Right ventricle myocardium superior (tissue), 1 donor: ENCODE results near the gene POU3F1. TPM values are rescaled to one million over a fixed set of nuclear protein-coding genes. Genes with fewer than 3 reads are reported as not detected.
A peak's percentile ranks its signal among the peaks of the same experiment; 100 is the strongest.
"Not testable (repeated sequence)": the region's sequence is repeated elsewhere in the genome, so short reads cannot be mapped to it uniquely, and the experiment has no call there.

Source experiments
- ATAC-seq: fragments of 200-7000 bp; cut with Tn5 transposase; one replicate; pipeline ENCODE4 v1.9.1; 2020; ENCODE audit warnings: mild to moderate bottlenecking; ENCODE audit not compliant: poor library complexity
- DNase-seq: peaks from one replicate; pipeline ENCODE4 v3.0.0-alpha.2; 2020
- intact Hi-C: fragments of 100-400 bp; cut with DNase I; formaldehyde crosslinking; loops from one replicate; pipeline ENCODE4 v1.11.2; 2022
- total RNA-seq: library from RNA; stranded (reverse); fragmentation: NEBNext Ultra II Directional; extraction: Animal tissue kit (Norgen Biotek cat#: 25700); gene quantifications from one replicate; pipeline ENCODE4 v1.2.1, GENCODE V29; 2021
- donor health status: DM: no; HTN: yes; CAD: no; lungs with severe emphysema.

The POU3F1 gene
- total RNA-seq, 1 donor from 2014 or later = 0.16 TPM

DNA sequence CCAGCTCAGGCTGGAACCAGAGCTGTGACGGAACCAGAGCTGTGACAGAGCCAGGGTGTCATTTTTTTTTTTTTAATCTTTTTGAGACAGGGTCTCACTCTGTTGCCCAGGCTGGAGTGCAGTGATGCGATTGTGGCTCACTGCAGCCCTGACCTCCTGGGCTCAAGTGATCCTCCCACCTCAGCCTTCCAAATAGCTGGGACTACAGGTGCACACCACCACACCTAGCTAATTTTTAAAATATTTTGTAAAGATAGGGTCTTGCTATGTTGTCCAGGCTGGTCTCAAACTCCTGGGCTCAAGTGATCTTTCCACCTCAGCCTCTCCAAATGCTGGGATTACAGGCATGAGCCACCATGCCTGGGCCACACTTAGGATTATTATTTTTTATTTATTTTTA is 13.6 kb downstream of the POU3F1 start:
- intact Hi-C loops, DNase-seq, ATAC-seq: not testable (repeated sequence)

DNA sequence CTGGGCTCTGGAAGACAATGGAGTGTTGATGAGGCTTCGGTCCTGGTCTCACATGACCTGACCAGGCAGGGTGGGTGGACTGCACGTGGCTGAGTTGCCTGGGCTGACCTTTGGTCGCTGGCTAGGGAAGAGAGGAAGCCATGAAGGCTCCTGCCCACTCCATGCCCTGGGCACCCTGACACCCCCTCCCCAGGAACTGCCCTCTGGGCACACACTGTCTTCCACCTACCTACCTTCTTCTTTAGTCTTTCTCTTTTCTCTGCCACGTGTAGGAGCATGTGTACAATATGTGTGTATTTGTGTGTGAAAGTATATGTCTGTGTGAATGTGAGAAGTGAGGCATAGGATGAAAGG is 15.1 kb downstream of the POU3F1 start:
- intact Hi-C loops = no loop called here
- DNase-seq (no peak), ATAC-seq (no peak)

DNA sequence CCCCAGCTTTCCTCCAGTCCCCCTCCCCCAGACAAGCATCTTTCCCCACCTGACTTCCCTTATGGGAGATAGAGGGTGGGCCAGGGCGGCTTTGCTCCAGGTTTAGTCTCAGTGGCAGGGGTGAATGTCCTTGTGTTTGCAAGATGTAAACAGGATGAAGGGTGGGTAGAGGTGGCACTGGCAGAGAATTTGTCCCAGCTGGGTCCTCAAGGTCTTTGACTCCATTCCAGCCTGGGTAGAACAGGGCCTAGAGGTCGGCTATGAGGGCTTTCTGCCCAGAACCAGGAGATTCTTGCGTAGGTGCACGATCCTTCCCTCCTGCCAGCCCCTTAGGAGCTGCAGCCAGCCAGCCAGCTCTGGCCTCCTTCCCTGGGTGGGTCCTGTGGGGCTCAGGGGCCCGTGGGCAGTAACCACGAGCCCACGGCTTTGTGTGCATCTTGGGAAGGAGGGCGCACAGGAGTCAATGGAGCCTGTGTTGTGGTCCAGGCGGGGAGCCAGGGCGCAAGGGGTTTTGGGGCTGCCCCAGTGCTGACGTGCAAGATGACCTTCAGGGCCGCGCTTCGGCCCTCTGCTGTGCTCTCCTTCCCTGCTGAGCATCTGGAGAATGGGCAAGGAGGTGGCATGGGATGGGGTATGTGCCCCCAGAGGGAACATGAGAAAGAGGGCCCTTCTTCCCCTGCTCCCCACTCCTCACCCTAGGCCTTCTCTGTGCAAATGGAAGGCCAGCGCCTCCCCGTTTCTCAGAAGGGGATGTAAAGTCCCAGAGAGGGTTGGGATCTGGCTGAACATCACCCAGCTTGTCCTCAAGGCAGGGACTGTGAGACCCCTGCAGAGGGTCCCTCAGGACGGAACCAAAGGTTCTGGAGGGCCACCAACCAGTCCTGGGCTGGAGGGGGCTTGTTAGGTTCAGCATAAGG is 15.7 kb downstream of the POU3F1 start:
- ATAC-seq (peak; percentile 14), DNase-seq (no peak)
- intact Hi-C loops = no loop called here

DNA sequence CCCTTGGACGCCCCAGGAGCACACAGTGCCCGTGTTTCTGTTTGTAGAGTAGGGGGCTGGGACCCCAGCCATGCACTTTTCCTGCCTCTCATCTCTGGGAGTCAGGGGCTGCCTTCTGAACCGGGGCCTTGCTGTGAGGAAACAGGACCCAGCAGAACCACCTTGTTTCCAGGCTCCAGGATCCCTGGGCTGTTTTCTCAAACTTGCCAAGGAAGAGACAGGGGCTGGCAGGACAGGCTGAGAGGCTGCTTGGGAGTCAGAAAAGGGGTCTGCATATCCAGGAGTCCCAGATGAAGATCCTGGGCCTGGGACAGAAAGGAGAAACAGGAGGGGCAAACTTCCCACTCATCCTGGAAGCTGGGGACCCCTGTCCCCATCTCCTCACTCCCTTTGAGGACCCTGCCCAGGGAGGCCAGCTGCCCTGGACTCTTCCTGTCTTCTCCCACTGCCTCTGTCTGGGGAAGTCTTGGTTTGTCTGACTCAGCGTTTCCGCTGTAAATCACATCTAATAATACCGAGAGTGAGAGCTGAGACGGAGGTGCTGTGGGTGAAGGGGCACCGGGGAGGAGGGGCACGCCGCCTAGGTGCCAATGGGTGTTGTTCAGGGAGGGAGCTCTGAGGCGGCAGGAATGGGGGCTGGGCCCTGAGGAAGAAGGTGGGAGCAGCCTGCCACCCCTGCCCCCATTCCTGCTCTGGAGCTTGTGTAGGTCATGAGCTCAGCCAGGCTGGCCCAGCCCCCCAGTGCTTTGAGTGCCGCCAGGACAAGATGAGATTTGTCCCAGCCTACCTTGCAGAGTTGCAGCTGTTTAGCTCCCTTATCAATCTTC is 16.7 kb downstream of the POU3F1 start:
- DNase-seq (peak; percentile 69), ATAC-seq (peak; percentile 71)
- intact Hi-C loops = loop anchor here (5.0 kb wide), 1 partner anchor 807 kb away; no protein-coding TSS in a partner anchor

DNA sequence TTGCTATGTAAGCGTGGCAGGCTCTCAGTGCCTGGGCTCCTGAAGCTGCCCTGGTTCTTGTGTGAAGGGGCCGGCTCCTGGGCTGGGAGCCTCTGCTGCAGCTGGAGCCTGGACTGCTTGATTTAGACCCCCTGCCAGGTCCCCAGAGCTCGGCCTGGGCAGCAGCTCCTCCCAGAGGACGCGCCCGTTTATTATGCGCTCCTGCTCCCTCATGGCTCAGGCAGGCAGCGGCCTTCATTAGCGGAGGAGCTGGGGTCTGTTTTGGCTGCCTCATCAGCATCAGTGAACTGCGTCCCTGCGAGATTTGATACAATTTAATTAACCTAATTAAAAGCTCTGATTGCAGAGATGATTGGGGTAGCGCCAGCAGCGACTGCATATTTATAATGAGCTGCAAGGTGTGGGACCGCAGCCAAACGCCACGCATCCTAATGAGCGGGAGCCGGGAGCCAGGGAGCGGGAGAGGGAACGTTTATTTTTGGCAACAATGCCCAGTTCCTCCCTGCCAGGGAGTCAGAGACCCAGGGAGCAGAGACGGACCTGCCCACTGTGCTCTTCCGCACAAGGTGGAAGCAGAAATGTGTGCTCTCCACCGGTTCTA is 17.4 kb downstream of the POU3F1 start:
- no peak for DNase-seq
- peak; percentile 69 for ATAC-seq
- intact Hi-C loops = loop anchor here (5.0 kb wide), 1 partner anchor 808 kb away; no protein-coding TSS in a partner anchor

DNA sequence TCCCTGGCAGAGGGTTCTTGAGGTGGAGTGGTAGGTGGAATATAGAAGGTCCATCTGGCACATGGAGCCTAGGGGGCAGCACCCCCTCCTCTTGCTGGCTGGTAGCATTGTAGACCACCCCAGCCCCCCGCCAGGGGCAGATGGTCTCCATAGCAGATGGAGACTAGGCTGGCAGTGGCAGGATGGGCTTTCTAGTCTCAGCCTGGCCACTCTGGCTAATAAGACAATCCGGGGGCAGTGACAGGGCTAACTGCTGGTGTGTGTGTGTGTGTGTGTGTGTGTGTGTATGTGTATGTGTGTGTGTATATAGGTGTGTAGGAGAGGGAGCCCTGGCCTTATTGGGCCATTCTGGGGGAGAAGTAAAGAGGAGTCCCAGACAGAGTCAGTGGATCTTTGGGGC is 17.9 kb downstream of the POU3F1 start:
- intact Hi-C loops = loop anchor here (5.0 kb wide), 1 partner anchor 809 kb away; no protein-coding TSS in a partner anchor
- no peak for ATAC-seq
- no peak for DNase-seq

DNA sequence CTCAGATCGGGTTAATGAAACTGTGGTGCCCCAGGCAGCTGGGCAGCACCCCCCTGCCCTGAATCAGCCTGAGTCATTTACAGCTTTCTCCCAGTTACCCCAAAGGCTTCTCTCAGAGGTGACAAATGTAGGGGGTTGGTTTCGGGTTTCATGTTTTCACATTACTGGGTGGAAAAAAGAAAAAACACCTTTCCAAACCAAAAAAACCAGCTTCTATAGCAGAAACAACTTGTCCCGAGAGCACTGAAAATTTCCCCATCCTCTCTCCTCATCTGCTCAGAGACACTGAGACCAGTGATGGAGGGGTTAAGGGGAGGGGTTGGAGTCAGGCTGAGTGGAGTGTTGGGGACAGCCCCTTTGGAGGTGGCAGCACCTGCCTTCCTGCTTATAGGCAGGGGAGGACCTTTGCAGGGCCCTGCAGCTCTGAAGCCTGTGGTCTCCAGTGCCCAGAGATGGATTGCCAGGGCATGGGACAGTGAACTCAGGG is 18.4 kb downstream of the POU3F1 start:
- DNase-seq = no peak
- ATAC-seq = no peak
- intact Hi-C loops = loop anchor here (5.0 kb wide), 1 partner anchor 809 kb away; no protein-coding TSS in a partner anchor

DNA sequence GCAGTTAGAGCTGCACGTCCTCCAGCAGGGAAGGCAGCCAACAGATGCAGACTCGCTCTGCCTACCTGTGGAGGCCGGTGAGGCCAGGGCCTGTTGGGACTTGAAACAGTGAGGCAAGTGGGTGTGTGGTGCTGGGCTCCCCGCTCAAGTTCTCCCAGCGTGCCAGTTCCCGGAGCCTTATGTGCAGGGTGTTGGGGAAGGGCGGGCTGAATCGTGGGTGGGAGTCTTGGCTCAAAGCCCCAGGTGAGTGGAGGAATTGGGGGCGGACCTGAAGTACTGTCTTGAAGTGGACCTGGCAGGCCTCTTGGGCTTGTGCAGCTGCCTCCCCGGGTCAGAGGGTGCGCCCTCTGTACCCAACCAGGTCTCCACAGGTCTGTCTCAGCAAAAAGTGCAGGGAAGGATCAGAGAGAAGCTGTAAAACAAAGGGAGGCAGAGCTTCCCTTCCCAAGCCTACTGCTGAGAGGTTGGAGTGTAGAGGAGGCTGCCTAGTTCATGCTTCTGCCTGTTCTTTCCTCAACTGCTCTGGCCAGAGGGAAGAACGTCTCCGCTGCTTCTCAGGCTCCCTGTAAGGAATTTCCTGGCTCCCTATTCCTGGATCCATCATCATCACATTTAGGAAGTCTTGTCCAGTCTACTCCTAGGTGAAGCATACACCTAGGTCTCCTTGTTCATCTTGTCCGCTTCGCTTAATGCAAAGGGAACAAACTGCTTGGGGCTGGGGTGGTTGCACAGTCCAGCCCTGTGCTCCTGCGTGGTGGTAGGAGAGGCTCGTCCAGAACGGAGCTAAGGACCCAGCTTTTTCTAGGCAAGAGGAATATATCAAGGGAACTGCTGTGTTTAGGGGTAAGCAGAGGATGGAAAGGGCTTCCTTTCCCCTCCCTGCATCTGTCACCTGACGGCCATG is 19.1 kb downstream of the POU3F1 start:
- intact Hi-C loops = loop anchor here (5.0 kb wide), 1 partner anchor 810 kb away; no protein-coding TSS in a partner anchor
- DNase-seq (peak; percentile 26), ATAC-seq (no peak)

DNA sequence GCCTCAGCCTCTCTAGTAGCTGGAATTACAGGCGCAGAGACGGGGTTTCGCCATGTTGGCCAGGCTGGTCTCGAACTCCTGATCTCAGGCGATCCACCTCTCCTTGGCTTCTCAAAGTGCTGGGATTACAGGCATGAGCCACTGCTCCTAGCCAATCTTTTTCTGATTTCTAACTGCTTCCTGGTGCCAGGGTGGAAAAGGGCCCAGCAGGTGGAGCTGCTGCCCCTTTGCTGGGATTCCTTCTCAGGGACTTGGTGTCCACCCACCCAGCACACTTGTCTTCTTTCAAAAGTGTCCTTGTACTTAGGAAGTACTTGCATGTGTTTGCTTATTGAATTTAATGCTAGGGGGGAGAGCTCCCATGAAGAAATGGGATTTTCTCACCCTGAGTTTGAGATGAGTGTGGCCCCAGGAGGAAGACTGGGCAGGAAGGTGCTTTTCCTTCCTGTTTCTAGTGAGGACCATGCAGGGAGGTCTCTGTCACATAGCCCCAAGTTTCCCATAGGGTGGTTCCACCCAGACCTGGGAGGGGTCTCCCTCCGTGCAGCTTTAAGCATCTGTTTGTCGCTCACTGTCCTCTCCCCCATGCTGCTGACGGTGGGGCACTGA is 19.9 kb downstream of the POU3F1 start:
- intact Hi-C loops = loop anchor here (5.0 kb wide), 1 partner anchor 811 kb away; no protein-coding TSS in a partner anchor
- no peak for ATAC-seq
- peak; percentile 60 for DNase-seq

DNA sequence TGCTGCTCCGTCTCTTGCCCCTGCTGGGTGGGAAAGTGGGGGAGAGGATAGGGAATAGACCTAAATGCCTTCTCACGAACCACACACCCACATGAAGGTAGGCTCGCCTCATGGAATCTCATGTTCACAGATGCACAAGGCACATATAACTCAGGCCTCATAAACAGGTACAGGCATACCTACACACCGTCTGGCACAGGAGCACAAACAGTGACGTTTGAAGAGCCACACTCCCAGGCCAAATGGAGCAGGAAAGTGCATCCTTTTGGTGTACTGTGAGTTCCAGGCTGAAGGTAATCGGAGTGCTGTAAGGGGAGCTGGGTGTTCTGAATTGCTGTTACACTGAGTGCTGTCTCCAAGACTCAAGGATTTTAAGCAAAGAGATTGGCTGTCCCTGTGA is 20.9 kb downstream of the POU3F1 start:
- DNase-seq (no peak), ATAC-seq (no peak)
- intact Hi-C loops = loop anchor here (5.0 kb wide), 1 partner anchor 812 kb away; no protein-coding TSS in a partner anchor

DNA sequence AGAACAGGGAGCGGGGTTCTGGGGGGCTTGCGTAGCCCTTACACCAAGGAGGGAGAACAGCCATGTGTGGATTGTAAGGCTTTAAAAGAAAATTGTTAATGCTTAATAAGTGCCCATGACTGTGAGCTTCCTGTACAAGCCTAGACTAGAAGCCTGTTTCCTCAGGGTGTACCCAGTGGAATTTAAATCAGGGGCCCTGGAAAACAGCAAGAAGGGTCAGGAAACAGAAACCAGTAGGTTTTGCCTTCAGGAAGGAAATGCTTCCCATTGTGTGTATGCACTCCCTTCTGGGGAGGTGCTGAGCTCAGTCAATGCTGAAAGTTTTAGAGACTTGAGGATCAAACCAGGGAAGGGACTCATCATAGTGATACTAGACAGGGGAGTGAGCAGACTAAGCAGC is 21.4 kb downstream of the POU3F1 start:
- intact Hi-C loops = loop anchor here (5.0 kb wide), 1 partner anchor 812 kb away; no protein-coding TSS in a partner anchor

DNA sequence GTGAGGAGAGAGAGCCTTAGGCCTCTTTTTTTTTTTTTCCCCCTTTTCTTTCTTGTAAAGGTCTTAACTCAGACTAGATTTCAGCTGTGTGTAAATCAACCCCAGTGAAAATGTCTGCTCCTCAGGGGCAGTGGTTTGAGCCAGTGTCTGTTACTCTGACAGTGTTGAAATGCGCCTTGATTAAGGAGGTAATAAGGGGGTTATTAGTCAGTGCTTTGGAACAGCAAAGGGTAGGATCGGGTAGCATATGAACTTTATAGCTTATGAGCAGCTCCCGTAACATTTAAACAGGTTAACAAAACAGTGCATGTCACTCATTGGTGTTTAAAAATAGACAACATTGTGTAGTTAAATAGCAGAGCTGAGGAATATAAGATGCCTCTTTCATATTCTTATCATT is 23.8 kb downstream of the POU3F1 start:
- ATAC-seq = no peak
- no peak for DNase-seq
- intact Hi-C loops = no loop called here

More for the DNA sequence above, 21.4 kb downstream of the POU3F1 start:
- DNase-seq (no peak), ATAC-seq (no peak)

DNA sequence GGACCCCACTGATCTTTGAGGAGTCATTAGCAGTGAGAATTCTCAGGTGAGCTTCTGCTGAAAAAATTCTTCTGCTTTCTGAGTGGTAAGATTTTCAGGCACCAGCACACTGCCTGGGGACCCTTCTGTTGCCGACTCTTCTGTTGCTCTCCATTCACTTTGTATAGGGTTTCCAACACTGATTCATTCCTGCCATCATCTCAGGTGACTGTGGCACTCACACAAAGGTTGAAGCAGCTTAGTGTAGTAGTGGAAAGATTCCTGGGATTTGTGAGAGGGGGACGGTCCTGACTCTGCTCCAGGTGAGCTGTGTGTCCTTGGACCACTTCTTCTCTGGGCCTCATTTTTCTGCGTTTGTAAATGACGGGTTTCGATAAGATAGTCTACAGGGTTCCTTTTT is 24.6 kb downstream of the POU3F1 start:
- no peak for DNase-seq
- intact Hi-C loops = no loop called here
- ATAC-seq = no peak

DNA sequence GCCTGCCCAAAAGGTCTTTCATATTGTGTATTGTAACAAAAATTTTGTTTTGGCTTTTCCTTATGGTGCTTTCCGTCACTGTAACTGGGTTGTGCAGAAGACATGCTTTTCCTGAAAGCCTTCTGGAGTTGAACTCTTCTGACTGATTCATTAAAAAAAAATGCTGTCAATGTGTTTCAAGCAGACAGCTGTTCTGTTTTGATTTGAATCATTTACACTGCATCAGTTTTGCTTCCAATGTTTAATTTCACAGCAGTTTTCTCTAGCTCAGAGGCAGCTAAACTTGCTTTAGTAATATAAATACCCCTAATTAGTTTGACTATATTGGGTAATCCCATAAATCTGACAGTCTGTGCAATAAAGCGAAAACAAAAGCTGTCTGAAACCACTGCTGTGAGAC is 26.2 kb downstream of the POU3F1 start:
- intact Hi-C loops = no loop called here
- ATAC-seq (no peak), DNase-seq (no peak)

DNA sequence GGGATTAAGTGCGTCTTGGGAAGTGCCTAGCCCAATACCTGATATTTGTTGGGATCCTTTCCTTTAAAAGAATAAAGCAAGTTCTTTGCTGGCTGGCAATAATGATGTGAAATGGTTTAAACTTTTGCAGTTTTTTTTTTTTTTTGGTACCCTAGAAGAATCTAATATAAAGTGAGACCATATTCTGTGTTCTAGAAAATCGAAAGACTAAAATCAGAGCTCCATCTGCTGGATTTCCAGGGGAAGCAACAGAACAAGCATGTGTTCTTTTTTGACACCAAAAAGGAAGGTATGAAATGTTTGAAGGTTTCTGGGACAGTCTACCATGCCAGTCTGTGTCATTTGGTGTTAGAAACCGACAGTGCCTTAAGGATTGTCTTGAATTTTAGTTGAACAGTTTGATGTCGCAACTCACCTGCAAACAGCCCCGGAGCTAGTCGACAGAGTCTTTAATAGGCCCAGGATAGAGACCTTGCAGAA is 27.7 kb downstream of the POU3F1 start:
- ATAC-seq (no peak), DNase-seq (peak; percentile 9)
- intact Hi-C loops = no loop called here

DNA sequence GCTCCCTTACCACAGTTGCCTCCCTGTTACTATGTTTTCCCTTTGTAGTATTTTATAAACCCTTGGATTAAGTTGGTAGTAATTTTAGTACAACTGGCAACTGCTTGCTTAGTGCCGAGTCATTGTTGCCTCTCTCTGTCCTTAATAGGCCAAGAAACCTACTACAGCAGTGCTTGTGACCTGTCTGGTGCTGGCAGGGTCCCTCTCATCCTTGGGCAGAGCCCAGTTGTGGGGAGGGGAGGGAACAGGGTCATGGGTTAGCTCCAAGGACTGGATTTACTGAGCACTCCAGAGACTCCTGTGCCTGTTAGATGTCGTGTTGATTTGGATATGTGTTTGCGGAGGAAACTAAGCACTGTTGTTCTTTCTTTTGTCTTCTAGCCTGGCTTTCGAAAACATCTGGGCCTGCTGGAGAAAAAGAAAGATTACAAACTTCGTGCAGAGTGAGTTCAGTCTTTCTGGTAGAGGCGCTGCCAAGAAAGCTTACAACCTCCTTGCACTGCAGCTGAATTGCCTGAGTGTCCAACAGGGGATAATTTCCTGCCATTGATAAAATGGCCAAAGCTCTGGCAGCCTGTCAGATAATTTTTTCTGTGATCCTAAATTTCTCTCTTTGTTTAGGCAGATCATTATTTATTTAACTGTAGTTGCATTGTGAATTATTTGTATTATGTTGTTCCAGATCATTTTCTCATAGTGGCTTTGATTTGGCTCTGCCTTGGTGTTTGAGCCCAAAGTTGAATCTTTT is 30.4 kb downstream of the POU3F1 start:
- DNase-seq (peak; percentile 51), ATAC-seq (peak; percentile 48)
- intact Hi-C loops = no loop called here
